Measurements from ENCODE around the gene NSMF. TPM values are rescaled to one million over a fixed set of nuclear protein-coding genes. Genes with fewer than 3 reads are reported as not detected.

The NSMF gene
- total and polyA plus RNA-seq, 10 of the 15 experiments (the other 5 are each of a cell fraction or from before 2014, with no cell fraction given) = 0.13 to 44.3 (median 13.4) TPM

GRCh38 chr9:137422604-137423513 lies 36.3 kb downstream of the NSMF start, which contains the start of the genes EXD3 and NOXA1 (continued):
- no peak for TF ChIP-seq CHD1 (IDR thresholded peaks at IDR 0.05; ENCODE audit: low read depth, low read length)
- peak; percentile 68; the same call in 1 of the 2 replicates for TF ChIP-seq CHD2 (IDR thresholded peaks at IDR 0.05; ENCODE audit: borderline replicate concordance, low read depth, low read length)
- TF ChIP-seq USF1 (IDR thresholded peaks at IDR 0.05; ENCODE audit: borderline replicate concordance, extremely low read length, insufficient read depth, low read depth, low read length) = peak; percentile 51
- peak; percentile 94 for TF ChIP-seq IKZF1 (conservative IDR thresholded peaks at IDR 0.05)
- TF ChIP-seq PAX5 (IDR thresholded peaks at IDR 0.05; ENCODE audit: borderline replicate concordance, low read depth, low read length) = peak; percentile 40; the same call in 1 of the 2 replicates
- TF ChIP-seq NFIC (IDR thresholded peaks at IDR 0.05; ENCODE audit: low read depth, low read length) = no peak
- TF ChIP-seq ZNF687 (IDR thresholded peaks at IDR 0.05) = peak; percentile 57; the same call in 1 of the 2 replicates
- no peak for TF ChIP-seq PRDM15 (CRISPR knock-in tag; IDR thresholded peaks at IDR 0.05)
- peak; percentile 43; the same call in 1 of the 2 replicates for TF ChIP-seq SMC3 (IDR thresholded peaks at IDR 0.05; ENCODE audit: borderline replicate concordance, low read length)
- no peak for TF ChIP-seq PML (IDR thresholded peaks at IDR 0.05; ENCODE audit: low read length)
- no peak for TF ChIP-seq EED (IDR thresholded peaks at IDR 0.05; ENCODE audit: low read depth)
- TF ChIP-seq ZSCAN29 (IDR thresholded peaks at IDR 0.05) = peak; percentile 82; the same call in 1 of the 2 replicates
- TF ChIP-seq IKZF2 (IDR thresholded peaks at IDR 0.05) = 0 out of 4 replicates have a peak, but pooled peaks of 1 of the 2 experiments have one; percentile 23
- TF ChIP-seq SREBF1 (IDR thresholded peaks at IDR 0.05; ENCODE audit: low read length) = peak; percentile 39
- TF ChIP-seq TCF7 (IDR thresholded peaks at IDR 0.05; ENCODE audit: borderline replicate concordance) = no peak
- peak; percentile 58 for TF ChIP-seq KLF5 (IDR thresholded peaks at IDR 0.05; ENCODE audit: partially characterized antibody)
- TF ChIP-seq ZNF274 (IDR thresholded peaks at IDR 0.05; ENCODE audit: insufficient read depth, insufficient read length) = no peak
- TF ChIP-seq STAT1 (conservative IDR thresholded peaks at IDR 0.05) = no peak
- TF ChIP-seq MTA3 (IDR thresholded peaks at IDR 0.05; ENCODE audit: borderline replicate concordance, low read length) = no peak
- no peak for TF ChIP-seq BMI1 (IDR thresholded peaks at IDR 0.05; ENCODE audit: borderline replicate concordance)
- TF ChIP-seq CBX3 (IDR thresholded peaks at IDR 0.05; ENCODE audit: borderline replicate concordance, low read depth) = no peak
- no peak for TF ChIP-seq ATF3 (IDR thresholded peaks at IDR 0.05; ENCODE audit: borderline replicate concordance, extremely low read depth, low read depth, low read length)
